Nucleus accumbens (tissue), 56 donors: Measurements from ENCODE around the gene HP1BP3.

Experiments
- DNase-seq, 56 donors: peaks; one replicate each; lab custom pipeline; 2025; lab: John Stamatoyannopoulos, UW

Gene HP1BP3

GRCh38 chr1:20716232-20716631, 70.9 kb downstream of the HP1BP3 start:
- DNase-seq: no peak

- DNase-seq: no peak
Observed at GRCh38 chr1:20715406-20715805, 71.7 kb downstream of the HP1BP3 start.

GRCh38 chr1:20713440-20713839, 73.7 kb downstream of the HP1BP3 start:
- no peak for DNase-seq

GRCh38 chr1:20712215-20712577, 74.9 kb downstream of the HP1BP3 start:
- peak in 31 of 56 donors; percentile 15 to 78 (median 46) for DNase-seq

- peak in 37 of 56 donors; percentile 8 to 79 (median 45) for DNase-seq
Observed at GRCh38 chr1:20711285-20712214, 75.6 kb downstream of the HP1BP3 start.

- no peak for DNase-seq
Observed at GRCh38 chr1:20710469-20711284, 76.4 kb downstream of the HP1BP3 start.

GRCh38 chr1:20709868-20710267, 77.2 kb downstream of the HP1BP3 start:
- no peak for DNase-seq

GRCh38 chr1:20708891-20709290, 78.2 kb downstream of the HP1BP3 start:
- no peak for DNase-seq

- no peak for DNase-seq
Observed at GRCh38 chr1:20708057-20708456, 79.0 kb downstream of the HP1BP3 start.

- DNase-seq: no peak
Observed at GRCh38 chr1:20706841-20707240, 80.3 kb downstream of the HP1BP3 start.

- peak in 11 of 56 donors; percentile 9 to 47 (median 27) for DNase-seq
Observed at GRCh38 chr1:20705203-20705755, 81.8 kb downstream of the HP1BP3 start.

GRCh38 chr1:20704390-20705202, 82.5 kb downstream of the HP1BP3 start:
- DNase-seq: no peak

GRCh38 chr1:20703124-20703756, 83.9 kb downstream of the HP1BP3 start:
- DNase-seq: no peak

- no peak for DNase-seq
Observed at GRCh38 chr1:20702416-20702815, 84.7 kb downstream of the HP1BP3 start.

GRCh38 chr1:20701847-20702246, 85.3 kb downstream of the HP1BP3 start:
- no peak for DNase-seq

GRCh38 chr1:20701446-20701845, 85.7 kb downstream of the HP1BP3 start:
- DNase-seq: no peak

GRCh38 chr1:20700636-20701215, 86.4 kb downstream of the HP1BP3 start:
- no peak for DNase-seq

- no peak for DNase-seq
Observed at GRCh38 chr1:20699558-20699957, 87.5 kb downstream of the HP1BP3 start.

GRCh38 chr1:20698195-20698910, 88.8 kb downstream of the HP1BP3 start:
- DNase-seq: no peak
